ENCODE results near the gene CCDC183.
"Not testable (repeated sequence)": the region's sequence is repeated elsewhere in the genome, so short reads cannot be mapped to it uniquely, and the experiment has no call there.

The CCDC183 gene

DNA sequence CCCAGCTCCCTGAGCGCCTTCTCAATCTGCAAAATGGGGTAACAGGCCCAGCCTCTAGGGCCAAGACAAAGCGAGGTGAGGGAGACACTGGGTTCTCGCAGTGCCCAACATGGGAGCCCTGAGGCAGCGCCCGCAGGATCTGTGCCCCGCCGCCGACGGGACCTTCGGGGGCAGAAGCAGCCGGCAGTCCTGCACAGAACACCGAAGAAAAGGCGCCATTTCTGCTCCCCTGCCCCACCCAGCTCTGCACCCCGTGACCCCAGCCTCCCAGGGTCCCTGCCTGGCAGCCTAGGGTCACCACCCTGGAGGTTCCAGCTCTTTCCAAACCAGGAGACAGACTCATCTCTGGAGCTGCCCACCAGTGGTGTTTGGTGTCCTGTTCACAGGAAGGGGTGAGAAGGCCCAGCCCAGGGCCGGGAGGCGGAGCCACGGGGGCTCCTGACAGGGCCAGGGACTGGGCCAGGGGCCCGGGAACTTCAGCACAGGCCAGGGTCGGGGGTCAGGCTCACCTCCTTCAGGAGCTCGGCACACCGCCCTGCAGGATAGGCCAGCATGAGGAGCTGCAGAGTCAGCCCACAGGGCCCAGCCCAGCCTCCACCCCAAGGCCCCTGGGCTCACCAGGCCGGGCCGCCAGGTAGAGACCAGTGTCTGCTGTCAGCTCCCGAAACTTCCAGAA lies 41.4 kb upstream of the CCDC183 start:
- Histone ChIP-seq H3K36me3 (ENCODE audit: control insufficient read depth, insufficient read depth, low read length, severe bottlenecking) (no peaks in the 10 kb centered on the region), H3K4me1 (ENCODE audit: control insufficient read depth, insufficient read depth, low read length) (no peaks in the 10 kb centered on the region), H3K9ac (ENCODE audit: low read length) (no peak overlapping the region), H3K27me3 (replicated peaks; ENCODE audit: control insufficient read depth, insufficient read depth, low read length) (peaks cover 23% of the 10 kb centered on the region), H3K4me3 (ENCODE audit: low read length) (no peak overlapping the region), H3K9me3 (ENCODE audit: control insufficient read depth, low read length) (peaks cover 33% of the 10 kb centered on the region)
- DNase-seq (ENCODE audit: low read depth) = no peak

DNA sequence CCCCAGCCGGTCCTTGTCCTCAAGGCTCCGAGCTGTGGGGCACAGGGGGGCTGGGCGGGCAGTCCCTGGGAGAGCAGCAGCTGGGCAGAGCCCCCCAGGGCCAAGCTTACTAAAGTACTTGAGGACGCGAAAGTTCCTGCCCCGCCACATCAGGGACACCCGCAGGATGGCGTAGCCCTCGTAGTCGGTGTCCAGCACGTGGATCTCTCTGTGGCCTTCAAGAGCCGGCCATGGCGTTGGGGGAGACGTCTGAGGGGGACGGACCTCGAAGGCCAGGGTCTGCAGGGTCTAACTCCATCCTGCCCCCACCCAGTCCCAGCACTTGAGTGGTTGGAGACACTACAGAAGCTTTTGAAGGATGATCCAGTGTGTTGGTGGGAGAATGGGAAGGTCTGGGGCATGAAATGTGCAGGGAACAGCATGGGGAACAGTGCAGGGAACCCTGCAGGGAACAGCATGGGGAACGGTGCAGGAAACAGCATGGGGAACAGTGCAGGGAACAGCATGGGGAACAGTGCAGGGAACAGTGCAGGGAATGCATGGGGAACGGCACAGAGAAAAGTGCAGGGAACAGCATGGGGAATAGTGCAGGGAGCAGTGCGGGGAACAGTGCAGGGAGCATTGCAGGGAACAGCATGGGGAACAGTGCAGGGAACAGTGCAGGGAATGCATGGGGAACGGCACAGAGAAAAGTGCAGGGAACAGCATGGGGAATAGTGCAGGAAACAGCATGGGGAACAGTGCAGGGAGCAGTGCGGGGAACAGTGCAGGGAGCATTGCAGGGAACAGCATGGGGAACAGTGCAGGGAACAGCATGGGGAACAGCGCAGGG lies 40.6 kb upstream of the CCDC183 start:
- H3K9me3 ChIP-seq (ENCODE audit: control insufficient read depth, low read length) = peaks cover 33% of the 10 kb centered on the region
- not testable (repeated sequence) for DNase-seq (ENCODE audit: low read depth); H3K4me1 ChIP-seq (ENCODE audit: control insufficient read depth, insufficient read depth, low read length); H3K9ac ChIP-seq (ENCODE audit: low read length); H3K4me3 ChIP-seq (ENCODE audit: low read length); H3K36me3 ChIP-seq (ENCODE audit: control insufficient read depth, insufficient read depth, low read length, severe bottlenecking)
- H3K27me3 ChIP-seq (replicated peaks; ENCODE audit: control insufficient read depth, insufficient read depth, low read length) = peaks cover 27% of the 10 kb centered on the region

DNA sequence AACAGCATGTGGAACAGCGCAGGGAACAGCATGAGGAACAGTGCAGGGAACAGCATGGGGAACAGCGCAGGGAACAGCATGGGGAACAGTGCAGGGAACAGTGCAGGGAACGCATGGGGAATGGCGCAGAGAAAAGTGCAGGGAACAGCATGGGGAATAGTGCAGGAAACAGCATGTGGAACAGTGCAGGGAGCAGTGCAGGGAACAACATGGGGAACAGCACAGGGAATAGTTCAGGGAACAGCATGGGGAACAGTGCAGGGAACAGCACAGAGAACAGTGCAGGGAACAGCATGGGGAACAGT lies 40.1 kb upstream of the CCDC183 start:
- H3K9ac ChIP-seq (ENCODE audit: low read length) = no peak overlapping the region
- H3K36me3 ChIP-seq (ENCODE audit: control insufficient read depth, insufficient read depth, low read length, severe bottlenecking) = no peaks in the 10 kb centered on the region
- H3K4me3 ChIP-seq (ENCODE audit: low read length) = no peak overlapping the region
- no peak for DNase-seq (ENCODE audit: low read depth)
- no peaks in the 10 kb centered on the region for H3K4me1 ChIP-seq (ENCODE audit: control insufficient read depth, insufficient read depth, low read length)
- peaks cover 27% of the 10 kb centered on the region for H3K27me3 ChIP-seq (replicated peaks; ENCODE audit: control insufficient read depth, insufficient read depth, low read length)
- peaks cover 32% of the 10 kb centered on the region for H3K9me3 ChIP-seq (ENCODE audit: control insufficient read depth, low read length)

DNA sequence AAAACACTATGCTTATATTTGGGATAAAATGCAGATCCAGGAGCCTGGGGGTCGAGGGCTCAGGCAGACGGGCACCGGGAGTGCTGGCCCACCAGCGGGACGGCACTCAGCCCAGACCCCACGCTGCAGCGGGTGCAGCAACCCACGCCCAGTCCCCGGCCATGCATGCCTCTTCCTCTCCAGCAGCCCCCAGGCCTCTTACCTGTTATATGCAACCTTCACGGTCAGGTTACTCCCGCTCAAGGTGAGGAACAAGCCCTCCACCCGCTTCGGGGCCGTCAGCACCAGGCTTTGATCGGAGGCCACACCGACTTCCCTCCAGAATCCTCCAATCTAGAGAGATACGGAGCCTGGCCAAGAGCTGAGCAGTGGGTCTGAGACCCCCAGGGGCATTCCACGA lies 39.3 kb upstream of the CCDC183 start:
- Histone ChIP-seq H3K4me3 (ENCODE audit: low read length) (no peak overlapping the region), H3K36me3 (ENCODE audit: control insufficient read depth, insufficient read depth, low read length, severe bottlenecking) (no peaks in the 10 kb centered on the region), H3K9ac (ENCODE audit: low read length) (no peak overlapping the region), H3K27me3 (replicated peaks; ENCODE audit: control insufficient read depth, insufficient read depth, low read length) (peaks cover 27% of the 10 kb centered on the region), H3K9me3 (ENCODE audit: control insufficient read depth, low read length) (peaks cover 25% of the 10 kb centered on the region), H3K4me1 (ENCODE audit: control insufficient read depth, insufficient read depth, low read length) (no peaks in the 10 kb centered on the region)
- no peak for DNase-seq (ENCODE audit: low read depth)

DNA sequence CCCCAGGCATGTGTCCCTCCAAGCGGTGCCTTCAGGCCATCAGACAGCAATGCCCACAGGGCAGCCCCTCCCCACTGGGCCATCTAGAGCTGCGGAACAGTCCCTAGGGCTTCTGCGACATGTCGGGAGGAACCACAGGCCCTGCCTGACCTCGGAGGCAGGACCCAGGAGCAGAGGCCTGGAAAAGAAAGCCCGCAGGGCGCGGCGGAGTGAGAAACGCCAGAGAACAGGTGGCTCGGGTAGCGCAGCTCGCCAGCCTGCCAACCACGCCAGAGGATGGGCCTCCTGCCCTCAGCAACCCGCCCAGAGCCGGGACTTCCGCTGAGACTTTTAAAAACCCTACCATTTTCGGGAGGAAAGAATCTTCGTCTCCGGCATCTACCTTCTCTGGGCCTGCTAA lies 38.8 kb upstream of the CCDC183 start:
- H3K27me3 ChIP-seq (replicated peaks; ENCODE audit: control insufficient read depth, insufficient read depth, low read length) = peaks cover 23% of the 10 kb centered on the region
- H3K4me1 ChIP-seq (ENCODE audit: control insufficient read depth, insufficient read depth, low read length) = no peaks in the 10 kb centered on the region
- H3K4me3 ChIP-seq (ENCODE audit: low read length) = no peak overlapping the region
- no peak for DNase-seq (ENCODE audit: low read depth)
- no peak overlapping the region for H3K9ac ChIP-seq (ENCODE audit: low read length)
- no peaks in the 10 kb centered on the region for H3K36me3 ChIP-seq (ENCODE audit: control insufficient read depth, insufficient read depth, low read length, severe bottlenecking)
- H3K9me3 ChIP-seq (ENCODE audit: control insufficient read depth, low read length) = peaks cover 20% of the 10 kb centered on the region

DNA sequence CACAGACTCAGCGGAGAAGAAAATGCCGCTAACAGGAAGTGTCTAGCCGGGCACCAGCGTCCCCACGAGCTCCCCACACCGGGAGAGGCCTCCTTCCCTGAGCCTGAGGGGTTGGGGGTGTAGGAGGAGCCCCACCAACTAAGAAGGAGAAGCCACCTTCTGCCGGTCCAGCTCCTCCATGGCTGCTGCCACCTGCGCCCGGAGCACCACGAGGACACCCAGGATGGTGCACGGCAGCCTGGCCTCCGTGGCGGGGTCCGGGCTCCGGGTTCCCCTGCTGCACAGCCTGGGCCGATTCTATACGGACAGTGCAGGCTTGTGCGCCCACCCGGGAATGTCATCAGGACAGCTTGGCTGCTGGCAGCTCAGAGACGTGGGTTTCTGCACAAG lies 38.4 kb upstream of the CCDC183 start:
- no peak for DNase-seq (ENCODE audit: low read depth)
- H3K4me1 ChIP-seq (ENCODE audit: control insufficient read depth, insufficient read depth, low read length) = no peaks in the 10 kb centered on the region
- H3K27me3 ChIP-seq (replicated peaks; ENCODE audit: control insufficient read depth, insufficient read depth, low read length) = peaks cover 22% of the 10 kb centered on the region

DNA sequence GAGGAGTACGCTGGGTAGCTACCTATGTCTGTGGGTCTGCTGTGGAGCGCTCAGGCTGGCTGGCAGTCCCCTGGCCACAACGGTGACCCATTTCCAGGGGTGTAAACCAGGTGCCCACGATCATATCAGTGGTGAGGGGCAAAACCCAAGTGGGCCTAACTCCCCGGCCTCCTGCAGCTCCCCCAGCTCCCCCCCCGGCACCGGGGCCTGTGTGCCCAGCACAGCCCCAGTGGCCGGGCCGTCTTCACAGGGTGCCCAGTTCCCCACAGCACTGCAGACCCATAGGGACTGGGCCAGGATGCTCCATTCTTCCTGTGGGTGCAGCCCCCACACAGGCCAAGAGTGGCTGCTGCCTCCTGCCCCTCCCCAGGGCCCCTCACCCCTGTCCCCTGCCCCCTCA lies 37.1 kb upstream of the CCDC183 start:
- Histone ChIP-seq H3K9ac (ENCODE audit: low read length) (no peak overlapping the region), H3K9me3 (ENCODE audit: control insufficient read depth, low read length) (peaks cover 13% of the 10 kb centered on the region), H3K4me1 (ENCODE audit: control insufficient read depth, insufficient read depth, low read length) (no peaks in the 10 kb centered on the region), H3K36me3 (ENCODE audit: control insufficient read depth, insufficient read depth, low read length, severe bottlenecking) (no peaks in the 10 kb centered on the region), H3K27me3 (replicated peaks; ENCODE audit: control insufficient read depth, insufficient read depth, low read length) (peaks cover 21% of the 10 kb centered on the region), H3K4me3 (ENCODE audit: low read length) (no peak overlapping the region)
- DNase-seq (ENCODE audit: low read depth) = no peak

More for the DNA sequence above, 38.4 kb upstream of the CCDC183 start:
- H3K9me3 ChIP-seq (ENCODE audit: control insufficient read depth, low read length) = peaks cover 17% of the 10 kb centered on the region
- no peak overlapping the region for H3K9ac ChIP-seq (ENCODE audit: low read length)
- no peak overlapping the region for H3K4me3 ChIP-seq (ENCODE audit: low read length)
- H3K36me3 ChIP-seq (ENCODE audit: control insufficient read depth, insufficient read depth, low read length, severe bottlenecking) = no peaks in the 10 kb centered on the region

DNA sequence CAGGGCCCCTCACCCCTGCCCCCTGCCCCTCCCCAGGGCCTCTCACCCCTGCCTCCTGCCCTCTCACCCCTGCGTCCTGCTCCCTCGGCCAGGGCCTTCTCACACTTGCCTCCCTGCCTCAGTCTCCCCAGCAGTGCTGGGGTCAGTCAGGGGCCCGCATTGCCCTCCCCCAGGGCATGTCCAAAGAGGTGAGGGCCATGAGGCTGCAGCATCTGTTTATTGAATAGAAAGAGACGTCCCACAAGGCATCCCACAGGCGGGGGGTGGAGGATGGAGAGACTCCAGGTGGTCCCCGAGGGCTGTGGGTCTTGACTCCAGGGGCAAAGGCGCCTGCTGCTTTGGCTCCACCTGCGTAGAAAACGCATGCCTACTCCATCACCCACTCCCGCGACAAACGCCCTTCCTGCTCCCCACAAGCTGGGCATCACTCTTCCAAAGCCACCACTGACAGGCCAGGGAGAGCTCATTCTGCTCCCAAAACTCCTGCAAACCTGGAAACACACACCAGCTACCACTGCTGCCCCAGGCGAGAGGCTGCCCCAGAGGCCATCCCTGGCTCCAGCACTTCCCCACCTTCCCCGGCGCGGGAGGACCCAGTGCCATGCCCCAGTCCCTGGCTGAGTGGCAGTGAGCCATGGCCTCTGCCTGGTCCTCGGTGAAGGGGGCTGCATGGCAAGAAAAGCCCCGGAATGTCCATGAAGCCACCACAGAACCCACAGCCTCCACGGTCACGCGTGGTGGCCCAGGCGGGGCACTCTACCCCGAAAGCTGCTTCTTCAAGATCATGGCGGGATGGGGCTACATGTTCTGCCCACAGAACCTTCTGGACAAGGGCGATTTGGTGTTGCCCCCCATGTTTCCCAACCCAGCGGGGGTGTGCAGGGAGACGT lies 36.5 kb upstream of the CCDC183 start:
- Histone ChIP-seq H3K4me3 (ENCODE audit: low read length) (no peak overlapping the region), H3K9ac (ENCODE audit: low read length) (no peak overlapping the region), H3K9me3 (ENCODE audit: control insufficient read depth, low read length) (peaks cover 13% of the 10 kb centered on the region), H3K4me1 (ENCODE audit: control insufficient read depth, insufficient read depth, low read length) (no peaks in the 10 kb centered on the region), H3K27me3 (replicated peaks; ENCODE audit: control insufficient read depth, insufficient read depth, low read length) (peaks cover 27% of the 10 kb centered on the region), H3K36me3 (ENCODE audit: control insufficient read depth, insufficient read depth, low read length, severe bottlenecking) (no peaks in the 10 kb centered on the region)
- no peak for DNase-seq (ENCODE audit: low read depth)

DNA sequence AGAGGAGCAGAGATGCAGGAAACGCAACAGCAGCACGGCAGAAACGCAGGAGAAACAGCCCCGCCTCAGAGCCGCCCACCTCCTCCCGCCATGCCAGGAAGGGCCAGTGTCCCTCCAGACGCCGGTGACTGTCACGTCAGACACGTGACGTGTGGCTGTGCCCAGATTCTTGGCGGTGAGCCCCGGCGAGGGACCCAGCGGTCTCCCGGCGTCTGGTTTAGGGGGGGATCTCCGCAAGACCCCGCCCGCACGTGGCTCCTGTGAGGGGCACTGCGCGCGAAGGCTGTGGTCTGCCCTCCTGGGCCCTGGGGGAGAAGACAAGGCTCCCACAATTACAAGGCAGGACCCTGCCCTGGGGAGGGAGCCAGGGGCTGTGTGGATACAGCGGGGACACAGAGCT lies 35.7 kb upstream of the CCDC183 start:
- no peak for DNase-seq (ENCODE audit: low read depth)
- Histone ChIP-seq H3K4me1 (ENCODE audit: control insufficient read depth, insufficient read depth, low read length) (no peaks in the 10 kb centered on the region), H3K27me3 (replicated peaks; ENCODE audit: control insufficient read depth, insufficient read depth, low read length) (peaks cover 25% of the 10 kb centered on the region)

DNA sequence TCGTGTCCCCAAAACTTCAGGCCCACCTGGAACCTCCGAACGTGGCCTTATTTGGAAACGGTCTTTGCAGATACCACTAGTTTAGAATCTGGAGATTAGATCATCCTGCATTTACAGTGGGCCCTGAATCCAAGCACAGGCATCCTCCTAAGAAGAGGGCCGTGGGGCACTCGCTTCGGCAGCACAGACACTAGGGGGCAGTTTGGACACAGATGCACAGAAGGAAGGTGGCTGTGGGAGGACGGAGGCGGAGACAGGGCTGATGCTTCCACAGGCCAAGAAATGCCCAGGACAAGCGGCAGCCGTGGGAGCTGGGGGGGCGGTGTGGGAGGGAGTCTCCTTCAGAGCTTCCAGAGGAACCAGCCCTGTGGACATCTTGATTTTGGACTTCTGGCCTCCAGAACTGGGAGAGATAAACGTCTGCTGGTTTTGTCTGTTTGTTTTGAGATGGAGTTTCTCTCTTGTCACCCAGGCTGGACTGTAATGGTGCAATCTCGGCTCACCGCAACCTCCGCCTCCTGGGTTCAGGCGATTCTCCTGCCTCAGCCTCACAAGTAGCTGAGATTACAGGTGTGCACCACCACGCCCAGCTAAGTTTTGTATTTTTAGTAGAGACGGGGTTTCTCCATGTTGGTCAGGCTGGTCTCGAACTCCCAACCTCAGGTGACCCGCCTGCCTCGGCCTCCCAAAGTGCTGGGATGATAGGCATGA lies 35.1 kb upstream of the CCDC183 start:
- H3K9ac ChIP-seq (ENCODE audit: low read length); H3K4me3 ChIP-seq (ENCODE audit: low read length); H3K36me3 ChIP-seq (ENCODE audit: control insufficient read depth, insufficient read depth, low read length, severe bottlenecking); H3K9me3 ChIP-seq (ENCODE audit: control insufficient read depth, low read length); H3K4me1 ChIP-seq (ENCODE audit: control insufficient read depth, insufficient read depth, low read length): not testable (repeated sequence)
- peaks cover 27% of the 10 kb centered on the region for H3K27me3 ChIP-seq (replicated peaks; ENCODE audit: control insufficient read depth, insufficient read depth, low read length)
- DNase-seq (ENCODE audit: low read depth) = peak; percentile 77

More for the DNA sequence above, 35.7 kb upstream of the CCDC183 start:
- Histone ChIP-seq H3K9ac (ENCODE audit: low read length) (no peak overlapping the region), H3K36me3 (ENCODE audit: control insufficient read depth, insufficient read depth, low read length, severe bottlenecking) (no peaks in the 10 kb centered on the region), H3K4me3 (ENCODE audit: low read length) (no peak overlapping the region), H3K9me3 (ENCODE audit: control insufficient read depth, low read length) (peaks cover 11% of the 10 kb centered on the region)
